ENCODE data around the gene COLEC11.

GRCh38 chr2:3677436-3677835 lies 82.5 kb downstream of the COLEC11 start:
- TF ChIP-seq CTCF (IDR thresholded peaks at IDR 0.05) (no peak), EZH2 (IDR thresholded peaks at IDR 0.05; ENCODE audit: borderline replicate concordance, insufficient read depth, low read depth, low read length, poor library complexity, severe bottlenecking) (no peak)

Data from B cell (primary cell).